GM18867 (cell line): ENCODE data around the gene VPS35.
"Not testable (repeated sequence)": the region's sequence is repeated elsewhere in the genome, so short reads cannot be mapped to it uniquely, and the experiment has no call there.

ENCODE experiments used
- ATAC-seq: cut with Tn5 transposase; IDR thresholded peaks from one replicate; pipeline ENCODE4 v1.9.1; 2021; ENCODE audit warnings: mild to moderate bottlenecking, moderate library complexity; ENCODE audit not compliant: unreplicated experiment

The VPS35 gene

DNA sequence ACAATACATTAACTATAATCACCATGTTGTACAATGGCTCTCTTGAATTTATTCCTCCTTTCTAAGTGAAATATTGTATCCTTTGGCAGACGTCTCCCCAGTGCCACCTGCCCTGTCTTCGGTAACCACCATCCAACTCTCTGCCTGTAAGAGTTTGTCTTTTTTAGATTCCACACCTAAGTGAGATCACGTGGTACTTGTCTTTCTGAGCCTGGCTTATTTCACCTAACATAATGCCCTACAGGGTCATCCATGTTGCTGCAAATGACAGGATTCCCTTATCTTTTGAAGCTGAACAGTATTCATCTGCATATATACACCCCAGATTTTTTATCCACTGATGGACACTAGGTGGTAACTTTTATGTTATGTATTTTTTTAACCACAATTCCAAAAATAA lies 24.7 kb upstream of the VPS35 start:
- no peak for ATAC-seq

DNA sequence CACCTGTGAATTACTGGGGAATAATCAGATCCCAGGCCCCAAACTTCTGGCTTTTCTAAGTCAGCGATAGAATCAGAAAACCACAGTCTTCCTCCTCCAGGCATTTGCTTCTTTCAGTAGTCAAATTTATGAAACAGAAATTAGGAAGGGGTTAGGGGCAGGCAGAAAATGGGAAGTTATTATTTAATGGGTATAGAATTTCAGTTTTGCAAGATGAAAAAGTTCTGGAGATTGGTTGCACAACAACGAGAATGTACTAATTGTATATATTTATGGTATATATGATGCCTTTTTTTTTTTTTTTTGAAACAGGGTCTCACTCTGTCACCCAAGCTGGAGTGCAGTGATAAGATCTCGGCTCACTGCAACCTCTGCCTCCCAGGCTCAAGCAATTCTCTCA lies 23.9 kb upstream of the VPS35 start:
- no peak for ATAC-seq

- no peak for ATAC-seq
Observed at GRCh38 chr16:46711106-46712058, 22.4 kb upstream of the VPS35 start.

DNA sequence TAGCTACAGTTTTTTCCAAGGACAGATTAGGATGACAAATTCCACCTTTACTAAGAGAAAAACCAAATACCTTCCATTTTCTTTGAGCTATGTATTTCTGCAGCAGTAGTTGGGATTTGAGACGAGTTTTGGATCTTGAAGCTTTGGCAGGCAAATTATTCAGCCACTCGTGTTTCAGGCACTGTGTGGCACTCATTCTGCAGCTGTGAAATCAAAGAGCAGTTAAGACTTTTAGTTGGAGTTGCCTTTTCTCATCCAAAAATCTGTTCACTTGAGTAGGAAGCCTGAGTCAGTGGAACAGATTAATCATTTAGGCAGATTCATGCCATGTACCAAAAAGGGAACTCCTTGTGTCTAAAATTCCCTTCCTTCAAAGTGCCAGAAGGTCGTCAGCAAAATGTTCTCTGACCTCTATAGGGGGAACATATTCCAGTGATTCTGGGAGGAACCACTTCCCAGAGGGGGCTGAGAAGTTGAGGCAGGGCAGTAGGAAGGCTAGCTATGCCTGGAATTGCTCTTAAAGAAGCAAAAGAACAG lies 20.6 kb upstream of the VPS35 start:
- no peak for ATAC-seq

DNA sequence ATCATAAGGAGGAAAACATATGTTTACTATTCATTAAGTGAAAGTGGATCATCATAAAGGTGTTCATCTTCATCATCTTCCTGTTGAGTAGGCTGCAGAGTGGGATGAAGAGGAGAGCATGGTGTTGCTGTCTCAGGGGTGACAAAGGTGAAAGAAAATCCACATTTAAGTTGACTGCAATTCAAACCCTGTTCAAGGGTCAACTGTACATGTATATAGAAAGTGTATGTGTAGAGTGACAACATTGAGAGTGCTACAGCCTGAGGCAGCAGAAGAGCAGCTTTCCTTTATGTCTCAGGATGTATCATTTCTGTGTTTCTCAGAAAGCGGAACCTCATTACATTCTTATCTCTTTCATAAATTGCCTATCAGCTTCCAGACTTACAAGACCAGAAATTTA lies 17.7 kb upstream of the VPS35 start:
- no peak for ATAC-seq

GRCh38 chr16:46702030-46702429 lies 13.1 kb upstream of the VPS35 start:
- no peak for ATAC-seq

- no peak for ATAC-seq
Observed at GRCh38 chr16:46701615-46702014, 12.6 kb upstream of the VPS35 start.

GRCh38 chr16:46700048-46700447 lies 11.1 kb upstream of the VPS35 start:
- no peak for ATAC-seq

GRCh38 chr16:46696957-46697356 lies 8.0 kb upstream of the VPS35 start:
- ATAC-seq, result no peak

DNA sequence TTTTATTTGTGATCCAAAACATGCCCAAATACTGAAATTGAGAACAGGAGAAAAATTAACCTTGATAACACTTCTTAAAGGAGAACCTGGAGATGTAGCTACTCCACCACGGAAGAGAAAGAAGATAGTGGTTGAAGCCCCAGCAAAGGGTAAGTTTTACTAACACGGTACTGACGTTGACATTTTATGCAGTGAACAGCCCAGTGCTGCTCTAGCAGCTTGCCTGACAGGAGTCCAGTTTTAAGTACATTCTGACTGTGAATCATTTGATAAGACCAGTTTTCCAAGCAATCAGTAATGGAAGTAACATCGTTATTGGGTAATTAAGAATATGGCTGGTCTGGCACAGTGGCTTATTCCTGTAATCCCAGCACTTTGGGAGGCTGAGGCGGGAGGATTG lies 7.0 kb upstream of the VPS35 start:
- ATAC-seq, result no peak

DNA sequence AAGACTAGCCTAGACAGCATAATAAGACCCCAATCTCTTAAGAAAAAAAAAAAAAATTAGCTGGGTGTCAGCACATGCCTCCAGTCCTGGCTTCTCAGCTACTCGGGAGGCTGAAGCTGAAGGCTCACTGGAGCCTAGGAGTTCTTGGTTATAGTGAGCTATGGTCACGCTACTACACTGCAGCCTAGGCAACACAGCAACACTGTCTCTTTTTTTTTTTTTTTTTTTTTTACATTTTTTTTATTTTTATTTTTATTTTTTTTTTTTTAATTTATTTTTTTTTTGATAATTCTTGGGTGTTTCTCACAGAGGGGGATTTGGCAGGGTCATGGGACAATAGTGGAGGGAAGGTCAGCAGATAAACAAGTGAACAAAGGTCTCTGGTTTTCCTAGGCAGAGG lies 4.6 kb upstream of the VPS35 start:
- ATAC-seq, result no peak

- no peak for ATAC-seq
Observed at GRCh38 chr16:46691726-46692125, 2.7 kb upstream of the VPS35 start.

DNA sequence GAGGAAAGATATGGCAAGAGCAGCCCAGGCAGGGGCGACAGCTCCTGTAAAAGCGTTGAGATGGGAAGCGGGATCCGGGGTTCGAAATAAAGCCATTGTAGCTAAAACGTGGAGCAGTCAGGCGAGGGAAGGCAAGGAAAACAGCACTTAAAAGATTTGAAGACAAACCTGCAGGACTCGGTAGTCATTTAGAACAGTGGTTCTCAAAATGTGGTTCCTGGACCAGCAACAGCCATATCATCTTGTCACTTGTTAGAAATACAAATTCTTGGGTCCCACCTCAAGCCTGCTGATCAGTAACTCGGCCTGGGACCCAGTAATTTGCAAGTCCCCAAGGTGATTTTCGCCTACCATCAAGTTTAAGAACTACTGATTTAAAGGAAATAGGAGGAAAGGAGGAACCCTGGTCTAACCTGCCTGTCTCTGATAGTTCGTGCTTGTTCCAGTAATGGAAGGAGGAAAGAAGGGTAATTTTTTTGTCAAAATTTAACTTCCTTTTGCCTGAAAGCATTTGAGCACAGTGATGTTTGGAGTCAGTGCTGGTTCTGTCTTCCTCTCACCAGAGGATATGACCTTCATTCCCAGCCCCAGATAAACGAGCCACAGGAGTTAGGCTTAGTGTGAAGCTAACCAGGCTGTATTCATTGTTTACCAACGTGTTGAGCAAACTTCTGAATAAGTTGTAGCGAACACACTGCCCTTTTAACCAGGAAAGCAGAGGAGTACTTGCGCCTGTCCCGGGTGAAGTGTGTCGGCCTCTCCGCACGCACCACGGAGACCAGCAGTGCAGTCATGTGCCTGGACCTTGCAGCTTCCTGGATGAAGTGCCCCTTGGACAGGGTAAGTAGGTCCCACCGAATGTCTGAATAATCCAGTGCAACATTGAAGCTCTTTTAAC lies 1.6 kb upstream of the VPS35 start:
- no peak for ATAC-seq

DNA sequence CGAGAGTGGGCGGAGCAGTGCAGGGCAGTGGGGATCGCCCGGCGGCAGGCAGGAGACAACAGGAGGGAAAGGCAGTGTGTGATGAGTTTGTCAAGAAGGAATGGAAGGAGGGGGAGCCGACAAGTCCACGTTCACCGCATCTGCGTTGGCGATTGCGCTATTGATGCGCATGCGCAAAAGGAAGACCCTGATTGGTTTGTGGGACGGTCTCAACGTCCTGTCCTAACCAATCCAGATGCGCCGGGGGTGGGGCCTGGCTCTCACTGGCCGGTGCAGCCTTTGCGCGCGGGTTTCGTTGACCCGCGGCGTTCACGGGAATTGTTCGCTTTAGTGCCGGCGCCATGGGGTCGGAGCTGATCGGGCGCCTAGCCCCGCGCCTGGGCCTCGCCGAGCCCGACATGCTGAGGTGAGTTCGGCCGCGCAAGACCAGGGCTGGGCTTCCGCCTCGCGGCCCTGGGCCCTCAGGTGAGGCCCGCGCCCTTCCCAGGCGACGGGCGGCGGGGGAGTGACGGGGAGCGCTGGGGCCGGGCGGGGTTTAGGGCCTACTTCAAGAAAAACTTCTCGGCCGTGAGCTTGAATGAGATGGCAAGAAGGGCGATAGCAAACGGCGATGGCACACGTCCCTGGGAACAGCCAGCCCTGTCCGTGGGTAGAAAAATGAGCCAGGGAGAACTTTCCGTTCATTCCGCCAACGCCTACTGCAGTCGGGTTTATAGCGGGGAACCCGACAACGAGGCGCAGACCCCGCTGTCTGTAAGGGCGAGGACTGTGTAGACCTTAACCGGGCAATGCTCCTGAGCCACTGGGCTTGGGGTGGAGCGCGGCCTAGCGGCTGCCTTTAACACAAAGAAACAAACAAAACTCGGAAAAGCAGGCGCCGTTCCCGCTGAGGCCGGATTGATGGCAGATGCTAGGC lies 645 bp upstream of the VPS35 start, which contains the start of gene ORC6:
TSS of gene ORC6 (plus strand) at position 295 of the 916 bp plus-strand sequence. CDS start at position 342, 47 bp downstream.
- ATAC-seq, result peak; percentile 71

- ATAC-seq, result no peak
Observed at GRCh38 chr16:46688101-46688653, 801 bp downstream of the VPS35 start.

DNA sequence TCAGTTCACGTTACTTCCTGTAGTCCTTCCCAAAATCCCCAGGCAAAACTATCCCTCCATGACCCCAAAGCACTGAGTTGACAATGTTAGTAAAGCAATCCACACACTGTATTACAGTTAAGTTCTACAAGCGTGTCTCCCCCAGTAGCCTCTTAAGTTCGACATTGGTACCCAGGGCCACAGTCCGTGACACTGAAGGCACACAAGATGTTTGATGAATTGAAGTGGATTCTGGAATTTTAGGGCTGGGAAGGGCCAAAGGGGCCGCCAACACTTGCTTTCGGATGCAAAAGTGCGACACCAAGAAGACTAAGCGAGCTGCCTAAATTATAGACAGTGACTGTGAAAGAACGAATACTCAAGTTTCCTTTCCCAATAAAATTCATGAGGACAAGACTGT lies 1.5 kb downstream of the VPS35 start:
- no peak for ATAC-seq

DNA sequence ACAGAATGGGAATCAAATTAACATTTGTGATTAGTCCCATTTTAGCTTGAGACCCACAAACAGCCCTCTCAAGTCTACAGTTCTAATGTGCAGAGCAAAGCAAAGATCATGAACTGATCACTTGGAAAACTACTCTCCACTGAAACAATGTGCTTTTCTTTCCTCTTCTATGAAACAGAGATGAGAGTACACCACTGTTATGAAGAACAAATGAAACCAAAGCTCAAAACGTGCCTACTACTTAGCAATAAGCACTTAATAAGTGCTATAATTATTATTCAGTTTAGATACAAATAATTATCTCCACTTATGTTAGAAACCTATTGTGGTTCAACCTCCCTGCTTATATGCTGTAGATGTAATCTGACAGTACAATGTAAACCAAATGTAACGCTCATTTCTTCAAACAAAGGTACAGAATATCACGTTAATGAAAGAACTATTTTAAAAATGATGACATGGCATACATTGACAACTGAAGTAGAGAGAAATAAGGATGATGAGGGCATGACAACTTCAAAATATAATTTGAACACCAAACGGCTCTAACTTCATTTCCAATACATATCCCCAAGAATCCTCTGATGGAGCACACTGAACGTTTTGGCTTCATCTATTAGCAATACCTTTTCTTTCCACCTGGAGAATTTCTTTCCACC lies 2.0 kb downstream of the VPS35 start:
- no peak for ATAC-seq

GRCh38 chr16:46681867-46682266 lies 7.1 kb downstream of the VPS35 start:
- ATAC-seq, result not testable (repeated sequence)

GRCh38 chr16:46677943-46678342 lies 11.0 kb downstream of the VPS35 start:
- not testable (repeated sequence) for ATAC-seq
